GM18951 (cell line): ENCODE measurements around the gene DGCR2.

ENCODE experiments used
- POLR2A ChIP-seq: IDR thresholded peaks from 4 replicates; pipeline ENCODE4 v1.6.1; 2011; ENCODE audit warnings: mild to moderate bottlenecking; ENCODE audit not compliant: insufficient read length, insufficient read depth; ENCODE audit errors: extremely low read depth
- in situ Hi-C: fragments of 300-500 bp; cut with MboI; formaldehyde crosslinking; loops from one replicate; pipeline ENCODE4 v1.12.0; 2022; ENCODE audit warnings: low sequenced_read_pairs, mixed read lengths, inconsistent platforms; ENCODE audit not compliant: unreplicated experiment

DGCR2 gene

DNA sequence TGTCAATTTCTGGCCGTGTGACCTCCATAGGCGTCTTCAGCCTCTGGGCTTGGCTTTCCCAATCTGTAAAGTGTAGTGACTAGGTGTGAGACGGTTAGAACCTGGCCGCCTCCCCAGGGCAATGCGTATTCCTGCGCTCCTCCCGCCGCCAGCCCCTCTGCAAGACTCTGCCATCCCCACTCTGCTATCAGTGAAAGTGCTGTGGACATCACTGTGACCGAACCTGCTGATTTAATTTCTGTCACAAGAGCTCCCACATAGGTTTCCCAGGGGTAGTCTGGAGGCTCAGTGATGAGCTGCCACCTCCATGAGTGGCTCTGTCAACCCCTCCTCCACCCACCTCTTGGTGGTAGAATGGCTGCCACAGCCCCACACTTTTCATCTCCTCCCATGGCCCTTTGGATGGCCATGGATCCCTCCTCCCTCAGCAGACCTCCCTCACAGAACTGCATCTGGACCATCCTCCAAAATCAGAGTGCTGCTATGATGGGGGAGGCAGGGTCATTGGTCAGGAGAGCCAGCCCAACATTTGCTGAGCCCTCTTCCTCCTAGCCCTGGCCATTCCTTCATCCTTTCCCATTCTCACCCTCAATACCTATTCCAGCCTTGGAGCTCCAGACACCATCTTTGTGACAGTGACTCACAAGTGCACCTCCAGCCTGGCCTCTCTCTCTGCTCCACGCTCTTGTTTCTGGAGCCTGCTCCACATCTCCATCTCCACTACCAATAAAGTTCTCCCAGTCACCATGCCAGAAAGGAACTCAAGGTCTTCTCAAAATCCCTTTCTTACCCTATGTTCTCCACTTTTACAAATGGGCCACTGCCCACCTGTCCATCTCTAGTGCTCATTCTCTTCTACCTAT, 29.3 kb upstream of the DGCR2 start:
- in situ Hi-C loops = no loop called here
- TF ChIP-seq POLR2A = no peak

DNA sequence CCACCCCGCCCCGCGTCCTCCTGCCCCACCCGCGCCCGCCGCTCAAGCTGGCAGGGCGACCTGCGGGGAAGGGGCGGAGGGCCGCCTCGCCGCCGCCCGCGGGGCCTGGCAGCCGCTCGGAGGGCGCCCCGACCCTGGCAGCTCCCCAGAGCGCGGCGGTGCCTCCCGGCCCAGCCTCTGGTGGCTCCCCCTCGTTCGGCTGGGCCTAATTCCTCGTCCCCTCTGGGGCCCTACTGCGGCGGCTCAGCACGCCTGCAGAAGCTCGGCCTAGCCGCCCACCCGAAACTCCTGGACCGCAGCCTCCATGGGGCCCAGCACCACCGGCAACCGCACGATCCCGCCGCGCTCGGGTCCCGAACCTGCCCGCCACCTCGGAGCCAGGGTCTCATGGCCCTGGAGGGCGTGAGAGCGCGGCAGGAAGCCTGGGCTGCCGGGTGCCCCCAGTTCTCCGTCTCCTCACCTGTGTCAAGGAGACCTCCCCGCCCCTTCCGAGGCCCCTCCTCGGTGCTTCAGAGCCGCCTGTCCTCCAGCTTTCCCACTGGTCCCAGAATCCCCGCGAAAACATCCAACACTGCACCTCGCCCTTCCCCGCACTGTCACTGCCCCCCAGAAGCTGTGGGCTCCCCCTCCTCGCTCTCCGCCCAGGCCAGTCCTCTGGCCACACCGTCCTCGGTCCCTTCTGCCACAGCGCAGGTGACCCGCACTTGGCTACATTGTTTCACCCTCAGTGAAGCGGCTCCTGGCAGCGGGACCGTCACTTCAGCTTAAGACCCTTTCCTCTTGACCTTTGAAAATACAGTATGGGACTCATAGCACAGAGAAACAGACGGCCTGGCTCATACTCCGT, 28.5 kb upstream of the DGCR2 start:
- in situ Hi-C loops = no loop called here

DNA sequence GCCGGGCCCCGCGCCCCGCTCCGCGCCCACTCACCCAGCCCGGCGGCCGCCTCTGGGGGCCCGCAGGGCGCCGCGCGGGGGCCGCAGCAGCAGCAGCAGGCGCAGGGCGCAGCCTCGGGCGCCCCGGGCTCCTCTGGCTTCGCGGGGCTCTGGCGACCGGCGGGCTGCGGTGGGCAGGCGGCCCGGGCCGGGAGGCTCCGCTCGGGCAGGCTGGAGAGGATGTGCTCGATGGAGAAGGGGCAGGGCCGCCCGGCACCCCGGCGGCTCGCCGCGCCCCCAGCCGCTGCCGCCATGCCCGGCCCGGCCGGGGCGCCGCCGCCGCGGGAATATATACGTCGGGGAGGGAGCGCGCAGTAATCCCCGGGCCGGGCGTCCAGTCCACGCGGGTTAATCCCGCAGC, 27.8 kb upstream of the DGCR2 start, which contains the start of gene GSC2:
TSS of gene GSC2 (minus strand) at position 302 of the 400 bp plus-strand sequence. CDS start at position 293, 9 bp downstream.
- in situ Hi-C loops = no loop called here
- TF ChIP-seq POLR2A = no peak

More for the DNA sequence above, 28.5 kb upstream of the DGCR2 start:
- TF ChIP-seq POLR2A = no peak

DNA sequence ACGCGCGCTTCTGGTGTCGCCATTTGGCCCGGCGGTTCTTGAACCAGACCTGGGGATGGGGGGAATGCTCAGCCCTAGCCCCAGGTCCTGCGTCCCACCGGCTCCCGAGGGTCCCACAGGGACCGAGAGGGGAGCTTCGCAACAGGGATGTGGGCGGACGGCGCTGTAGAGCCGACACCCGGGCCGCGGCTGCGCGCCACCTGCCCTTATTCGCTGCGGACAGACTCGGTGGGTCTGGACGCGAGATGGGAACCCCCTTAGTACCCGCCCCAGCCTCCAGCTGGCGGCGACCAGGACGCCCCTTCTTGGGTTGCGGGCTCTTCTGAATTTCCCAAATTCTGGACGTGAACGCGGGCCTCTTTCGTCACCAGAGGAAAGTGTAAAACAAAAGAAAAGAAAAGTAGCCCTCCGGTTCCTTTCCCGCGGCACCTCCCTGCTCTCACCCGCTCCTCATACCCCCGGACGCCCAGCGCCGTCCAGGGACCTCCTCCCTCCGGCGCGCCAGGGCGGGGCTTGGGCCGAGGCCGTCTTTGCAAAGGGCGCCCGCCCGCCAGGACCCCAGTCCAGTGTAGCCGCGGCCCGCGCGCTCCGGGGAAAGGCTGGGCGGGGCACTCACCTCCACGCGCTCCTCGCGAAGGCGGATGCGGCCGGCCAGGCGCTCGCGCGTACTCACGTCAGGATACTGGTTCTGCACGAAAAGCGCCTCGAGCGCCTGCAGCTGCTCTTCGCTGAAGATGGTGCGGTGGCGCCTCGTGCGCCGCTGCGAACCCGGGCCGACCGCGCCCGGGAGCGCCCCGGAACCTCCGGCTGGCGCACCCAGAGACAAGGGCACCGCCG, 27.1 kb upstream of the DGCR2 start:
- TF ChIP-seq POLR2A = no peak
- in situ Hi-C loops = no loop called here

DNA sequence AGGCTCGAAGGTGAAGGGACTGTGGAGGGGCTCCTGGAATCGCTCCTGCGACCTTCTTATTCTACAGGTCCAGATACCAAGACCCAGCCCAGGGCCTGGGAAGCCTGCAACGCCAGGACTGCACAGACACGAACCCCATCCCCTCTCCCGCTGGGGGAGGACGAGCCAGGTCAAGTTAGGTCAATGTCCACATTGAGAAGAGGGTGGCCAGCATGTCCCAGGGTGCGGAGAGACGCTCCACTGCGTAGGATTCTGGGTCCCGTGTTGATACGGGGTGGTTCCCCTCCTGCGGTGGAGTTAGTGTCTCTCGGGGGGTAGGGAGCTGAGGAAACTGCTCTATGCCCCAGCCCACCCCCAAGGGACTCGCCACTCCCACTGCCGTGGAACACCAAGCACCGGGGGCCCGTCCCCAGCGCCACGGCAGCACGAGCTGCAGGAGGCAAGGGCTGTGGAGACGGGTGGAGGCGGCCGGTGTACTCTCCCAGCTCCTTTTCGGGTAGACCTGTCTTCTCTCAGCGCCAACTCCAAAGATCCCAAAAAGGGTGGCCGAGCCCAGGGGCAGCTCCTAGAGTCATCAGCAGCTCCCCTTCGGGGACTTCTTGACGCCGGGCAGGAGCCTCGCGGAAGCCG, 26.3 kb upstream of the DGCR2 start:
- TF ChIP-seq POLR2A = no peak
- in situ Hi-C loops = no loop called here

DNA sequence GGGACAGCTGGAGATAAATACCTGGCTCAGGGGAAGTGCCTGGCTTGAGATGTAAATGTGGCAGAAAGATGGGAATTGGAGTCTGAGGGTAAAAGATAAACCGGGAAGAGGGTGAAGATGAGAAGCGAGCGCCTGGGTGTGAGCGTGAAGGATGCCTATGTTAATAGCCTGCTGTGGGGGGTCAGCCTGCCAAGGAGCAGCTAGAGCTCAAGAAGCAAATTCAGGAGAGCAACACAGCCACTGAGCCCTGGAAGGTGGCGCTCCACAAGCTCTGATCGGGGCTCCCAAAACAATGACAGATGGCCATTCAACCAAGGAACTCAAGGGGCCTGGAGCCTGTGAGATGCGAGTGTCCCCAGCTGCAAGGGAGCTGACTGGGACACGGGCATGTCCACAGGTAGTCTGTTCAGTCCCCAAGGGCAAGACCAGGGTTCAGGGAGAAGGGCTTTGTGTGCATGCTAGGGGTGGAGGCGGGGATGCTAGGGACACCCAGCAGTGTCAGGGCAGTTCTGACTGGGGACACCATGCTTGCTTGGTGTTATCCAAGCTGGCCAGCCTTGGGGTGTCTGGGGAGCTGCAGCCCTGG, 25.1 kb upstream of the DGCR2 start:
- no peak for TF ChIP-seq POLR2A
- in situ Hi-C loops = no loop called here

DNA sequence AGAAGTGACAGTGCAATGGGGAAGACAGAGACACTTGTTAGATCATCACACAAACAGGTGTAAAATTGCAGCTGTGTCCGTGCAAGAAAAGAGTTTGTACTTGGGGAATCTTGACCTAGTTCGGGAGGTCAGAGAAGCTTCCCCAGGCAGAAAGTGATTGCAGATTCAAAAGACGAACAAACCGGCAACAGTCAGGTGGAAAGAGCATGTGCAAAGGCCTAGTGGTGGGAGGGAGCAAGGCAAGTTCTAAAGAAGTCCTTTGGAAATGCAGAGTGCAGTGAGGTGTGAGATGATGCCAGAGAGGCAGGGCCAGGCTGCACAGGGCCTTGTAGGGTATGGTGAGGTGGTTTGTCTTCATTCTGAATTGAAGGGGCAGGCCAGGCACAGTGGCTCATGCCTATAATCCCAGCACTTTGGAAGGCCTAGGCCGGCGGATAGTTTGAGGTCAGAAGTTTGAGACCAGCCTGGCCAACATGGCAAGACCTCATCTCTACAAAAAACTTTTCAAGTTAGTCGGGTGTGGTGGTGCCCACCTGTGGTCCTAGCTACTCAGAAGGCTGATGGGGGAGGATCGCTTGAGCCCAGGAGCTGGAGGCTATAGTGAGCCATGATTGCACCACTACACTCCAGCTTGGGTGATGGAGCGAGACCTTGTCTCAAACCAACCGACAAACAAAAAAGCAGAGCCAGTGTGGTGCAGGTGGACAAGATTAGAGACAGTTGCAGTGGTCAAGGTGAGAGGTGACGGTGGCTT, 24.2 kb upstream of the DGCR2 start:
- TF ChIP-seq POLR2A = no peak
- in situ Hi-C loops = no loop called here

DNA sequence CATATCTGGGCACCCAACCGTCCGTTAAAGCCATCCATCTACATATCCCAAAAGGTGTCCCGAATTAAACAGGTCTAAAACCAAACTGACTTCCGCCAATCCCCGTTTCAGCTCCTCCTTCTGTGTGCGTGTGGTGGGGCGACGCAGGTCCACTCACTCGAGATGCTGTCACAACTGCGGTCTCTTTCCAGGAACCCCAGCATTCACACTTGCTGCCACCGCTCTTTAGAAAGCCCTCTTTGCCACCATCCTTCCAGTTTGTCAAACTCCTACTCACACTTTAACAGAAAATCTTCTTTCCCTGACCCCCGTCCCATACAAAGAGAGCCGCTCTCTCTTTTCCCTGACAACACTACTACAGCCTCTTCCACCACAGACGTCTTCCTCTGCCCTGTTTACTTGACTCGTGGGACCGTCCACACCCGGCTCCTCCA, 21.8 kb upstream of the DGCR2 start:
- in situ Hi-C loops = no loop called here
- no peak for TF ChIP-seq POLR2A

DNA sequence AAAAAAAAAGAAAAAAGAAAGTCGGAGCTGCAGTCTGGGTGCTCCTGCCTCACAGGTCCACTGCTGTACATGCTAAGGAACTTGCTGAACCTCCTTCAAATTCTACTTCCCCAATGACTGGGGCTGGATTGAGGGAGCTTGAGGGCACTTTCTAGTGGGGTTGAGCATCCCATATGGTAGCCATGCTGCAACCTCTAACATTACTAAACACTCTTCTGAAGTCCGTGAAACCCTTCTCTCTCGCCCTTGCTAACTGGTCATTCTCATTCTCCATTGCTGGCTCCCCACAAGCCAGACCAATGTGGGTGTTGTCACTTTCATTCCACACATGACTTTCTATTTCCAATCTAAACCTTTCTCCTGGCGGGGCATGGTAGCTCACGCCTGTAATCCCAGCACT, 21.0 kb upstream of the DGCR2 start:
- TF ChIP-seq POLR2A = no peak
- in situ Hi-C loops = no loop called here

DNA sequence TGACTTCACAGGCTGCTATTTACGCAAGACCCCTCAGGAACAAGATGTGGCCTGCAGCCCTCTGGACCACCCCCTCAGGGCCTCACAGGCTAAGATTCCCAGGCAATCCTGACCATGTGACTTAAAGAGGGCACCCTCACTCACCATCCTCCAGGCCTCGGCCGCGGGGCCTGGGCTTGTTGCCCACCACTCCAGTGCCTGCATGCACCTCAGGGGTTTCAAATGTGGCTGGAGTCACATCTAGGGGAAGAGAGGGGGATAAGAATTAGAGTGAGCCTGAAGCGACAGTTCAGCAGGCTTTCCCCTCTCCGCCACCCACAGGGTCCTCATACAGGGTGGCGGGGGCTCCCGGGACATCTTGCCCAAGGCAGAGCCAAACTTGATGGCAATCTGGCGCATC, 20.2 kb upstream of the DGCR2 start:
- in situ Hi-C loops = no loop called here
- TF ChIP-seq POLR2A = no peak

DNA sequence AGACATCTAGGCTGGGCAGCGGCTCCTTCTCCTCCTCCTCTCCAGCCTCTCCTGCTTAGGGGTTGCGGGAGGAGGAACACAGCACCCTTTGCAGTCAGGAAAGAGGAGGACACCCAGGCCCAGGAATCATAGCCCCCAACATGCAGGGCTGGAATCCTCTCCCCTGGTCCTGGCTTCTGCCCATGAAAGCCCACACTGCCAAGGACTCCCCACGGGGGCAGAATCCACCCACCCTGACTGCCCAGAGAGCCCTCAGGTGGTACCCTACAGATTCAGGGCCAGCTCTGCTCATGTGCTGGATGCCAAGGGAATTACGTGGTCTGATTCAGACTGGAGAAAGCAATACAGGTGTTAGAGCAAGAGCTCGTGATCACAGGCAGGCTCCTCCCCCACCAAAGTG, 17.8 kb upstream of the DGCR2 start:
- no peak for TF ChIP-seq POLR2A
- in situ Hi-C loops = no loop called here

DNA sequence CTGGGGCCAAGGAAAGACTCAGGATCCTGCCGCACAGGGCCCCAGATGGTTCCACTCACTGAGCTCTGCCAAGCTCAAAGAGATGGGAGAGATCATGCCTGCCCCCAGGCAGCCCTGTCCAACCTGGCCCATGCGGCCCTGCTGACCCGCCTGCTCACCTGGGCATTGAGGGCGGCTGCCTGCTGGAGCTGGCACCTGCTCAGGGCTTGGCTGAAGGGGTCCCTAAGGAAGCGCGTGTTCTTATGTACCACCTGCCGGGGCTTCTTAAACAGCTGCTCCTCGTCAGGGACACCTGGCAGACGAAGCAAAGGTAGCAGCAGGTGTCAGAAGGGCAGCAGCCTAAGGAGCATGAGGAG, 16.8 kb upstream of the DGCR2 start:
- in situ Hi-C loops = no loop called here
- no peak for TF ChIP-seq POLR2A
